ENCODE data around the gene SLC6A15.

The SLC6A15 gene

DNA sequence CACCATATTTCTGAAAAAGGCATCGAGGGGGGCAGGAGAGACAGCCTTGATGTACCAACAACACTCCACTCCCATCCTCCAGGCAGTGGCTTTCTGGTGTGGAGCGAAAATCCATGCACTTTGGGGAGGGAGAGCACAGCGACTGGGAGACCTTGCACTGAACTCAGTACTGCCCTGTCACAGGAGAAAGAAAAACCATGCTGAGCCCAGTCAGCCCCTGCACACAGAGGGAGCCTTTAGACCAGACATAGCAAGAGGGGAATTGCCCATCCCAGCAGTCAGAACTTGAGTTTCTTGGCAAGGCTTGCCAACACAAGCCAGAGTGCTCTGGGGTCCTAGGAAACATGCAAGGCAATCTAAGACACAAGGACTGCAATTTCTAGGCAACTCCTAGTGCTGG lies 24.8 kb upstream of the SLC6A15 start:
- TF ChIP-seq, protein P1, sequence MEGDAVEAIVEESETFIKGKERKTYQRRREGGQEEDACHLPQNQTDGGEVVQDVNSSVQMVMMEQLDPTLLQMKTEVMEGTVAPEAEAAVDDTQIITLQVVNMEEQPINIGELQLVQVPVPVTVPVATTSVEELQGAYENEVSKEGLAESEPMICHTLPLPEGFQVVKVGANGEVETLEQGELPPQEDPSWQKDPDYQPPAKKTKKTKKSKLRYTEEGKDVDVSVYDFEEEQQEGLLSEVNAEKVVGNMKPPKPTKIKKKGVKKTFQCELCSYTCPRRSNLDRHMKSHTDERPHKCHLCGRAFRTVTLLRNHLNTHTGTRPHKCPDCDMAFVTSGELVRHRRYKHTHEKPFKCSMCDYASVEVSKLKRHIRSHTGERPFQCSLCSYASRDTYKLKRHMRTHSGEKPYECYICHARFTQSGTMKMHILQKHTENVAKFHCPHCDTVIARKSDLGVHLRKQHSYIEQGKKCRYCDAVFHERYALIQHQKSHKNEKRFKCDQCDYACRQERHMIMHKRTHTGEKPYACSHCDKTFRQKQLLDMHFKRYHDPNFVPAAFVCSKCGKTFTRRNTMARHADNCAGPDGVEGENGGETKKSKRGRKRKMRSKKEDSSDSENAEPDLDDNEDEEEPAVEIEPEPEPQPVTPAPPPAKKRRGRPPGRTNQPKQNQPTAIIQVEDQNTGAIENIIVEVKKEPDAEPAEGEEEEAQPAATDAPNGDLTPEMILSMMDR (IDR thresholded peaks at IDR 0.05; ENCODE audit: low read depth, low read length, missing control alignments), result no peak
- no peak overlapping the region for H3K4me3 ChIP-seq (replicated peaks; ENCODE audit: low read depth, low read length)
- DNase-seq (ENCODE audit: extremely low read depth, low read depth), result no peak

DNA sequence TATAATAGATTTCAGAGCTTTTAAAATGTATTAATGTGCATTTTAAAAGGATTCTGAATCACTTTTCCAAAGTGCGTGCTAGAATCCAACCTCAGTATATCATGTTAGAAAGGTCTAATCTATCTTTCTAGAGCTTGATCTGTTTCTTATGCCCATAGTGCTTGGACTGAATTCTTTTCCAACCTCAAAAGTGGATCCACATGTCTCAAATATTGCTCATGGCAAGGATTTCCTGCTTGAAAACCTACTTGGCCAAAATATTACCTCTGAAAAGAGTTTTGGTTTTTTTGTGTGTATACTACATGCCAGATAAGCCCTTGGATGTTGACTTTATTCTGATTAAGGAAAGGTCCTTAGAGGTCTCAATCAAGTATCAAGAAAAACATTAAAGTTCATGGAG lies 16.9 kb upstream of the SLC6A15 start:
- no peak overlapping the region for H3K4me3 ChIP-seq (replicated peaks; ENCODE audit: low read depth, low read length)
- TF ChIP-seq, protein P1 (IDR thresholded peaks at IDR 0.05; ENCODE audit: low read depth, low read length, missing control alignments), result no peak

DNA sequence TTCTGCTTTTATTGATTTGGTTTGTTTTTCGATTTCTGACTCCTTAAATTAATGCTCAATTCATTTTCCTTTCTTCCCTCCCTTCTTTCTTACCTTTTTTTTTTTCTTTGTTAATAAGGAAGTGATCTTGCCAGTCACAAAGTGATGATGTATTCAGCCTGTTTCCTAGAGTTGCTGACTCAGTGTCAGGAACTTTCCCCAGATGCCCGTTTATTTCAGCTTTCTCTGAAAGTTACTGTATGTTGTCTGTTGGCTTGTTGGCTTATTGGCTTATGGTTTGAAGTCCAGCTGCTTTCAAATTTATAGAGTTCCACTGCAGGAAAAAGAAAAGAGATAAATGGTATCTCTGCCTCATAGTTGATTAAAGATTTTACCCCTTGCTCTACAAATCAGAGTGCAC lies 12.4 kb upstream of the SLC6A15 start:
- TF ChIP-seq, protein P1 (IDR thresholded peaks at IDR 0.05; ENCODE audit: low read depth, low read length, missing control alignments), result no peak
- H3K4me3 ChIP-seq (replicated peaks; ENCODE audit: low read depth, low read length), result no peak overlapping the region
- no peak for DNase-seq (ENCODE audit: extremely low read depth, low read depth)

More for the DNA sequence above, 16.9 kb upstream of the SLC6A15 start:
- no peak for DNase-seq (ENCODE audit: extremely low read depth, low read depth)

DNA sequence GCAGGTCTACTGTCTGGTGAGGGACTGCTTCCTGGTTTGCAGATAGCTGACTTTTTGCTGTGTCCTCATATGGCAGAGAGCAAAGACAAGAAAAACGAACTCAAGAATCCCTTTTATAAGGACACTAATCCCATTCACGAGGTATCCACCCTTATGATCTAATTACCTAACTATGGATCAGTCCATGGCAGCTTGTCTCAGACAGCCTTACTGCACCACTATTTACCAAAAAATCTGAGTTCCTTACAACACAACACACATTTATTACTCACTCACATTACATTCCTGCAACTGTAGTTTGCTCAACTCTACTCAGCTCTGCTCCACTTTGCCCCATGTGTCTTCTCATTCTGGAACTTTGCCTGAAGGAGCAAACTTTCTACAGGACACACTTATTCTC lies 10.1 kb upstream of the SLC6A15 start:
- TF ChIP-seq, protein P1 (IDR thresholded peaks at IDR 0.05; ENCODE audit: low read depth, low read length, missing control alignments), result no peak
- no peak for DNase-seq (ENCODE audit: extremely low read depth, low read depth)
- no peak overlapping the region for H3K4me3 ChIP-seq (replicated peaks; ENCODE audit: low read depth, low read length)

DNA sequence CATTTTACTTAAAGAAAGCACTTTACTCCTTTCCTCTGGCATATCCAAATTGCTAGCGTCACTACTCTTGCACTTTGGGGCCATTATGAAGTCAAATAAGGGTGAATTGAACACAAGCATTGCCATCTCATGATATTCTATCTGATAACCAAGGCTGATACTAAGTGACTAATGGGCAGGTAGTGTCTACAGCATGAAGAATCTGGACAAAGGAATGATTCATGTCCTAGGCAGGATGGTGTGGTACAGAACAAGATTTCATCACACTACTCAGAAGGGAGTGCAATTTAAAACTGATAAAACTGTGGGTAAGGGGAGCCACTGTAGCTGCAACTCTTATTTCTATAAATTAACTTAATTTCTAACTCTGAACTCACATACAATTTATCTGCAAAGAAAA lies 7.7 kb upstream of the SLC6A15 start:
- H3K4me3 ChIP-seq (replicated peaks; ENCODE audit: low read depth, low read length), result no peak overlapping the region
- TF ChIP-seq, protein P1 (IDR thresholded peaks at IDR 0.05; ENCODE audit: low read depth, low read length, missing control alignments), result no peak
- no peak for DNase-seq (ENCODE audit: extremely low read depth, low read depth)

DNA sequence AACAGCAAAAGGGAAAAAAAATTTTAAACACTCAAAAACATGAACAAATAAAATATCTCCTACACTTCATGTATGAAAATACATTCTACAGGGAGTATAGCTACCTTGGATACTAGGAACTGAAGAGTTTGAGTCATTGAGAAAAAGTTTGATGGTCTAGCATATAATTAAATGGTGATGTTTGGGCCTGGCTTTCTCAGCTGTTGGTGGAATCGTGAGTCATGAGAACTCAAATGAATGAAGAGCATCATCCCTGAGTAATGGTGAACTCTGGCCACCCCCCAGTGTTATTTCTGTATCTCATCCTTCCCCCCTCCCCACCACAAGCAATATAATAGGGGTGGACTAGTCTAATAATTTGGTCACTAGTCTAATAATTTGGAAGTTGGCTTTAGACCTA lies 6.7 kb upstream of the SLC6A15 start:
- no peak overlapping the region for H3K4me3 ChIP-seq (replicated peaks; ENCODE audit: low read depth, low read length)
- TF ChIP-seq, protein P1 (IDR thresholded peaks at IDR 0.05; ENCODE audit: low read depth, low read length, missing control alignments), result no peak
- DNase-seq (ENCODE audit: extremely low read depth, low read depth), result no peak

DNA sequence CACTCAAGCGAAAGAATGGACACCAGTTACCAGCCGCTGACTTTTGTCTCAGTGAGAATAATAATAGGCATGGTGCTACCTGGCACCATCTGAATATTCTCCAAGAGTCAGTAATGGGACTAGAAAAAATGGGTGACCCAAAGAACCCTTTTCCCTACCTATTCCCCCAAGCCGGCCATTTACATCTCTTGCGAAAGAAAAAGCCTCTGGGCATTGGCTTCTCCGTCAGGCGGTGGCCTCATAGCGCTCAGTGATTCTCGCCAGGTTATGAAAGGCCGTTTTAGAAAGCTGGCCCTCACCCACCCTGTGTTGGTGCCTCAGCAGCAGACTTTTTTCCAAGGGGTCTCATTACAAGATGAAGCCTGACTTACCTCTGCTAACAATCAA lies 523 bp upstream of the SLC6A15 start:
- H3K4me3 ChIP-seq (replicated peaks; ENCODE audit: low read depth, low read length), result peak overlapping the region; percentile 96
- no peak for DNase-seq (ENCODE audit: extremely low read depth, low read depth)
- TF ChIP-seq, protein P1 (IDR thresholded peaks at IDR 0.05; ENCODE audit: low read depth, low read length, missing control alignments), result no peak

Data from HFF-Myc (cell line).